Right renal cortex interstitium (tissue), 3 donors: ENCODE data around the gene STK11IP. TPM values are rescaled to one million over a fixed set of nuclear protein-coding genes. Genes with fewer than 3 reads are reported as not detected.

ENCODE experiments used
- polyA plus RNA-seq, 3 donors: library from polyadenylated mRNA; unstranded; fragments of 120-200 nt; gene quantifications; one replicate each; pipeline ENCODE4 v1.2.1, GENCODE V29; 2013; ENCODE audit not compliant: insufficient read length in 3 of 3

The STK11IP gene
- polyA plus RNA-seq, 3 donors = 18.9 to 20.7 (median 19.4) TPM

Other genes with a start within 250 kb of the STK11IP start
- 10 to 100 TPM; 48.3 to 54.7 (median 51.2) TPM for gene DNPEP, start 209.9 kb upstream of the STK11IP start, polyA plus RNA-seq
- gene DES, start 179.5 kb upstream of the STK11IP start, polyA plus RNA-seq = 10 to 100 TPM in 1 of 3 donors, 1 to 10 TPM in 2; 5.5 to 10.1 (median 7.4) TPM
- gene SPEG, start 163.0 kb upstream of the STK11IP start, polyA plus RNA-seq = 10 to 100 TPM in 1 of 3 donors, 1 to 10 TPM in 2; 9.2 to 11.2 (median 9.4) TPM
- gene GMPPA, start 99.0 kb upstream of the STK11IP start, polyA plus RNA-seq = 10 to 100 TPM; 32.0 to 37.8 (median 32.6) TPM
- gene ASIC4, start 83.4 kb upstream of the STK11IP start, polyA plus RNA-seq = under 1 TPM; 0.07 to 0.14 (median 0.11) TPM
- gene CHPF, start 54.0 kb upstream of the STK11IP start, polyA plus RNA-seq = 10 to 100 TPM; 21.0 to 25.3 (median 23.6) TPM
- gene TMEM198, start 53.8 kb upstream of the STK11IP start, polyA plus RNA-seq = 1 to 10 TPM; 2.5 to 2.6 (median 2.5) TPM
- 100 to 1,000 TPM; 110 to 125 (median 124) TPM for gene OBSL1, start 26.3 kb upstream of the STK11IP start, polyA plus RNA-seq
- under 1 TPM; 0.46 to 0.90 (median 0.72) TPM for gene INHA, start 25.5 kb upstream of the STK11IP start, polyA plus RNA-seq
- gene SLC4A3, start 29.8 kb downstream of the STK11IP start, polyA plus RNA-seq = 1 to 10 TPM; 5.4 to 7.1 (median 6.1) TPM